HFFc6 (cell line): Measurements from ENCODE around the gene SPRR1A. TPM values are rescaled to one million over a fixed set of nuclear protein-coding genes. Genes with fewer than 3 reads are reported as not detected.

Experiments
- DNase-seq: peaks from one replicate; pipeline ENCODE4 v3.0.0-alpha.2; 2018
- H3K27ac Mint-ChIP-seq: 2 replicates; pipeline ENCODE4 v1.8.0; 2020; ENCODE audit warnings: mild to moderate bottlenecking, mixed read lengths
- H3K27me3 Mint-ChIP-seq: 2 replicates; pipeline ENCODE4 v1.8.0; 2021; ENCODE audit warnings: mild to moderate bottlenecking, moderate library complexity, mixed read lengths; ENCODE audit not compliant: insufficient read depth
- H3K36me3 Mint-ChIP-seq: 2 replicates; pipeline ENCODE4 v1.8.0; 2021; ENCODE audit warnings: low read depth, mixed read lengths
- H3K4me1 Mint-ChIP-seq: 2 replicates; pipeline ENCODE4 v1.8.0; 2020; ENCODE audit warnings: low read depth, mixed read lengths
- H3K4me3 Mint-ChIP-seq: 2 replicates; pipeline ENCODE4 v1.8.0; 2020; ENCODE audit warnings: mild to moderate bottlenecking, moderate library complexity, mixed read lengths
- H3K9me3 Mint-ChIP-seq: 2 replicates; pipeline ENCODE4 v1.8.0; 2020; ENCODE audit warnings: mild to moderate bottlenecking, mixed read lengths
- CTCF ChIP-seq: fragments of 200-600 bp; sonication (generic); IDR thresholded peaks from 2 replicates; pipeline ENCODE4 v1.5.0; 2021; ENCODE audit warnings: antibody characterized with exemption, mild to moderate bottlenecking
- total RNA-seq, 6 experiments: library from RNA; stranded (reverse); fragmentation: NEBNext Ultra II Directional; extraction: Animal tissue kit (Norgen Biotek cat#: 25700); gene quantifications; 2 replicates in 1 of 6; 3 replicates in 5 of 6; pipeline ENCODE4 v1.2.3, GENCODE V29; 2021

Gene SPRR1A
- total RNA-seq, 6 experiments from 2014 or later, result not detected

DNA sequence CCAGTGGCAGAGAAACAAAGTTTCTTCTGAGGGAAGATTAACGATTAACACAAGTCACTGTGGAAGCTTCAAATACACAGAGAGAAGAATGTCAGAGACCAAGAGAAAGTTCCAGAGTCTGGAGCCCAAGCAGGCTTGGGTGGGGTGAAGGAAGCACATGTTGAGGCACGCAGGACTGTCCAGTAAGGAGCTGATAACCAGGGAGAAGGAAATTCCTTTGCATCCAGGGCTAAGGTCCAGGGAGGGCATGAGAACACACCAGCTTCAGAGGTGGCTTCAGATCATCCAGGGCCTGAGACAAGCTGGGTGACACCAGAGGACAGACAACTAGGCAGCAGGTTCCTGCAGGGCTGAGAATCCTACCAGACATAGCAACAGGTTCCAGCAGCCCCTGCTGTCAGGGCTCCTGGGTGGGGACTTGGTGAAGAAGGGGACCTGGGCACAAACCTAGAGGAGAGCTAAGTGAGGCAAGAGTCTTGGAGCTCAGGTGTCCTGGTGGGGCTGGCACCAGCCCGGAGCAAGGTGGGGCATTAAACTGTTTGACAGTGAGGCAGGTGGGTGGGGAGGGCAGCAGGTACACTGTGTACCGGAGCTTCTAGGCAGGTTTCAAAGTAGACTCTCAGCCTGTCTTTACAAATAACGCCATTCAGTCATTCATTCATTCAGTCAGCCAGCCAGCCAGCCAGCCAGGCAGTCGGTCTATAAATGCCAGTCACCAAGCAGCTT, 2.6 kb upstream of the SPRR1A start:
- Mint-ChIP-seq H3K27ac (no peak overlapping the region), H3K27me3 (peaks cover 6% of the 10 kb centered on the region), H3K9me3 (peaks cover 14% of the 10 kb centered on the region; the same call in 1 of the 2 replicates), H3K4me3 (no peak overlapping the region), H3K4me1 (no peaks in the 10 kb centered on the region), H3K36me3 (no peaks in the 10 kb centered on the region)
- TF ChIP-seq CTCF, result no peak
- DNase-seq, result no peak

DNA sequence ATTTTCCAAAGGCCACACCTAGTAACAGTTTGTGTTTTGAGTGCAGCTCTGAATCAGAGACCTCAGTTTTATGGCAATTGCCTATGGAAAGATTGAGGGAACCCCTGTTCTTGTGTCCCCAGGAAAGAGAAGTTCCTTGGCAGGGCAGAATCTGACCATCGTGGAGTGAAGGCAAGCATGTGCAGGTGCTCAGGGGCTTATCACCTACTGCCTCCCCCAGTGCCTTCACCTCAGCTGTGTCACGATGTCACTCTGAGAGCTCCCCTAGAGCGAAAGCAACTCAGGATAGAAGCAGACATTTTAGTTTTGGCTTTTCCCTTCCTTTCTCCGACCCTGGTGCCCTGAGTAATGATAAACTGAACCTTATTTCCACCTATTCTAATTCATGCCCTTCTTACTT, 1.8 kb upstream of the SPRR1A start:
- no peak overlapping the region for H3K4me3 Mint-ChIP-seq
- no peak for DNase-seq
- peaks cover 6% of the 10 kb centered on the region for H3K27me3 Mint-ChIP-seq
- H3K4me1 Mint-ChIP-seq, result no peaks in the 10 kb centered on the region
- H3K27ac Mint-ChIP-seq, result no peak overlapping the region
- H3K36me3 Mint-ChIP-seq, result no peaks in the 10 kb centered on the region
- no peak for TF ChIP-seq CTCF
- H3K9me3 Mint-ChIP-seq, result peaks cover 16% of the 10 kb centered on the region; the same call in 1 of the 2 replicates

DNA sequence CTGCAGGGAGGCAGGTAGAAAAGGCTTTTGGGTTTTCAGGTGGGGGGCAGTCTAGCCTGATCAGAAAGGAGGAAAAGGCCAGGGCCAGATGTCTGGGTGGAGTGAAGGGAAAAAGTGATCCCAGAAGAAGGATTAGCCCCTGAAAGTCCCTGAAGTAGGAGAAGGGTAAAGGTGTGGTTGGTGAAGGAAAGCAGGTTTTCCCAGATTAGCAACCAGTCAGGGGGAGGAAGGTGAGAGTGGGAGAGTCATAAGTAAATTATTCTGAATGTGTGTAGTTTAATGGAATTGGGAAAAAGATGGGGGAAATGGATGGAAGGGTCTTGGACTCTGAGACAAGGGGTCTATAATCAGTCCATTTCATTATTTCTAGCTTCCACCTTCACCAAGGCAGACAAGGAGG, 647 bp upstream of the SPRR1A start:
- no peak for DNase-seq
- Mint-ChIP-seq H3K27ac (no peak overlapping the region), H3K4me3 (no peak overlapping the region), H3K9me3 (peaks cover 16% of the 10 kb centered on the region; the same call in 1 of the 2 replicates), H3K27me3 (peaks cover 6% of the 10 kb centered on the region), H3K4me1 (no peaks in the 10 kb centered on the region), H3K36me3 (no peaks in the 10 kb centered on the region)
- TF ChIP-seq CTCF, result no peak

GRCh38 chr1:152986578-152986977, 2.7 kb downstream of the SPRR1A start:
- H3K27ac Mint-ChIP-seq, result no peak overlapping the region
- no peaks in the 10 kb centered on the region for H3K36me3 Mint-ChIP-seq
- peaks cover 6% of the 10 kb centered on the region for H3K27me3 Mint-ChIP-seq
- H3K4me1 Mint-ChIP-seq, result no peaks in the 10 kb centered on the region
- no peak for DNase-seq
- H3K4me3 Mint-ChIP-seq, result no peak overlapping the region
- TF ChIP-seq CTCF, result no peak
- peaks cover 22% of the 10 kb centered on the region; the same call in 1 of the 2 replicates for H3K9me3 Mint-ChIP-seq

- no peaks in the 10 kb centered on the region for H3K4me1 Mint-ChIP-seq
- no peak overlapping the region for H3K4me3 Mint-ChIP-seq
- no peak for DNase-seq
- H3K27ac Mint-ChIP-seq, result no peak overlapping the region
- no peaks in the 10 kb centered on the region for H3K36me3 Mint-ChIP-seq
- peaks cover 22% of the 10 kb centered on the region for H3K9me3 Mint-ChIP-seq
- no peaks in the 10 kb centered on the region; the same call in 1 of the 2 replicates for H3K27me3 Mint-ChIP-seq
- no peak for TF ChIP-seq CTCF
Measured at GRCh38 chr1:152993186-152993585, 9.3 kb downstream of the SPRR1A start.
